Spleen (tissue), 7 donors: ENCODE measurements around the gene TOP3B.

Experiments
- POLR2AphosphoS5 ChIP-seq, 3 donors: sonication (generic); formaldehyde crosslinking; IDR thresholded peaks; one replicate each; pipeline ENCODE4 v1.5.1; 2017; ENCODE audit warnings: antibody characterized with exemption in 3 of 3
- TF ChIP-seq, protein P1 (sequence below), 11 experiments: fragments of 200-600 bp in 7 of 11; fragments of 450-650 bp in 4 of 11; sonication (generic) in 4 of 11; IDR thresholded peaks in 8 of 11; conservative IDR thresholded peaks in 3 of 11; 1 replicate in 7 of 11; 2 replicates in 4 of 11; pipeline versions ENCODE4 v1.4.0 to v1.8.0; 2016 to 2021; ENCODE audit warnings: antibody characterized with exemption in 11 of 11, inconsistent platforms in 4 of 11, mild to moderate bottlenecking in 1 of 11
- donor health status: DM: no; HTN: no; CAD: no; lungs with moderate emphysema.
- donor health status: DM: no; HTN: no; CAD: no.
- donor health status: DM: no; HTN: no; CAD: no.

DNA sequence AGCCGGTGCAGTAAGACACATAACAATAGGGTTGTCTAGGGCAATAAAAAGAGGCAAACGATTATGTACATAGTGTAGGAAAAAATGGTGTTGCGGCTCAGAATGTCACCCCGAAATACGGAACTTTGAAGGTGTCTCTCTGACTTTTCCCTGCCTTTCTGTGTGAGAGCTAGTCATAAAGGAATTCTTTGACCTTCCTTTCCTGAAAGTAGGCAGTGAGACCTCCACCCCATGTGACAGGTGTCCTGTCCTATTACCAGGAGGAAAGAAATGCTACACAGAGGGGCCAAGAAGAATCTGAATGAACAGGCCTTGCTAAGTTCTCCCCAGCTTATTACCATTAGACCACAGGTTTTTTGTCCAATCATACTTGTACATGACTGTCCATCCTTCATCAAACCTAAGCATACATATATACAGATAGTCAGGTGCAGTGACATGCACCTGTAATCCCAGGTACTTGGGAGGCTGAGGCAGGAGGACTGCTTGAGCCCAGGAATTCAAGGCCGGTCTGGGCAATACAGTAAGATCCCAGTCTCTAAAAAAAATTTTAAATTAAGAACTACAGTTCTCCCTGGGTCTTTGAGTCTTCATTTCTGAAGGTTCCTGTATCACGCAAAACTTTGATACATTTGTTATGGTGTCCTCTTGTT, 16.1 kb upstream of the TOP3B start:
- TF ChIP-seq, protein P1, sequence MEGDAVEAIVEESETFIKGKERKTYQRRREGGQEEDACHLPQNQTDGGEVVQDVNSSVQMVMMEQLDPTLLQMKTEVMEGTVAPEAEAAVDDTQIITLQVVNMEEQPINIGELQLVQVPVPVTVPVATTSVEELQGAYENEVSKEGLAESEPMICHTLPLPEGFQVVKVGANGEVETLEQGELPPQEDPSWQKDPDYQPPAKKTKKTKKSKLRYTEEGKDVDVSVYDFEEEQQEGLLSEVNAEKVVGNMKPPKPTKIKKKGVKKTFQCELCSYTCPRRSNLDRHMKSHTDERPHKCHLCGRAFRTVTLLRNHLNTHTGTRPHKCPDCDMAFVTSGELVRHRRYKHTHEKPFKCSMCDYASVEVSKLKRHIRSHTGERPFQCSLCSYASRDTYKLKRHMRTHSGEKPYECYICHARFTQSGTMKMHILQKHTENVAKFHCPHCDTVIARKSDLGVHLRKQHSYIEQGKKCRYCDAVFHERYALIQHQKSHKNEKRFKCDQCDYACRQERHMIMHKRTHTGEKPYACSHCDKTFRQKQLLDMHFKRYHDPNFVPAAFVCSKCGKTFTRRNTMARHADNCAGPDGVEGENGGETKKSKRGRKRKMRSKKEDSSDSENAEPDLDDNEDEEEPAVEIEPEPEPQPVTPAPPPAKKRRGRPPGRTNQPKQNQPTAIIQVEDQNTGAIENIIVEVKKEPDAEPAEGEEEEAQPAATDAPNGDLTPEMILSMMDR (IDR thresholded peaks at IDR 0.05 in 8 of 11, conservative IDR thresholded peaks at IDR 0.05 in 3 of 11), result no peak
- TF ChIP-seq POLR2AphosphoS5 (IDR thresholded peaks at IDR 0.05), result no peak
